HG02840 (cell line): ENCODE measurements around the gene SH3BGRL.
A peak's percentile ranks its signal among the peaks of the same experiment; 100 is the strongest.

Source experiments
- ATAC-seq: cut with Tn5 transposase; IDR thresholded peaks from one replicate; pipeline ENCODE4 v1.9.1; 2021; ENCODE audit warnings: mild to moderate bottlenecking, moderate library complexity, moderate number of reproducible peaks; ENCODE audit not compliant: unreplicated experiment, low FRiP score

Gene SH3BGRL

GRCh38 chrX:81201671-81202455, at the start of gene SH3BGRL, which contains the start of gene HMGN5:
Gene SH3BGRL (plus strand): TSS chrX:81202102. CDS start chrX:81202201, 99 bp downstream.
Gene HMGN5 (minus strand): TSS chrX:81201913. CDS start chrX:81121549, 80,364 bp downstream.
- peak; percentile 93 for ATAC-seq

- ATAC-seq, result no peak
These were observed 33.5 kb upstream of the SH3BGRL start for GRCh38 chrX:81168391-81168790.

DNA sequence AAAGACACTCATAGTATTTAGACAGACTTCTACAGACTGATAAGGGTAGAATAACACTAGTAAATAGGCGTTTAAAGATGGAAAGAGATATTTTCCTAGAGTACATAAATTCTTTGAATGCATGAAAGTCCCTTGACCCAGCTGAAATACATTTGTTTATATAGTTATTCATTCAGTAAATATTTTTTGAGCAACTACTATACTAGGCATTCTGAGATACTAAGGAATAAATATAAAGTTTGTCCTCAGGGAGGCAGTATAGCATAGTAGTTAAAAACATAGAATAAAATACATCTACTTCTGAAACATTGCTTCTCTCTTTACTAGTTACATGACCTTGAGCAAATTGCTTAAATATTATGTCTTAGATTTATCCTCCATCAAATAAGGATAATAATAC, 27.6 kb upstream of the SH3BGRL start:
- ATAC-seq, result no peak

GRCh38 chrX:81195259-81195658, 6.6 kb upstream of the SH3BGRL start:
- ATAC-seq, result peak; percentile 24

DNA sequence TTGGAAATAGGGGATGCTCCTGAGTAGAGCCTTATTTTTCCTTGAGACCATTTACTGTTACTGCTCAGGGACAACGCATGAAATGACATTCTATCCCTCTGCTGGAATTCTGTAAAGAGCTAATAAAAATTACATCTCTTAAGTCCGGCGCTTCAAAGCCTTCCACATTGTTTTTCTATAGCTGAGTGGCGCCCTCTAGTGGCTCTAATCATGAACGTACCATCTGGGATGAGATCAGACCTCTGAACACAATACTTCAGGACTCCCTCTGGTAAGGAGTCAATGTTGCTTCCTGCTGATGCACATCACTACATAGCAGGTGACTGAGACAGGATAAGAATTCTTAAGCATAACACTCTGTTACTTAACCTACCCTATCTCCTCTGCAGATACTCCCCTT, 6.2 kb upstream of the SH3BGRL start:
- ATAC-seq, result peak; percentile 85

DNA sequence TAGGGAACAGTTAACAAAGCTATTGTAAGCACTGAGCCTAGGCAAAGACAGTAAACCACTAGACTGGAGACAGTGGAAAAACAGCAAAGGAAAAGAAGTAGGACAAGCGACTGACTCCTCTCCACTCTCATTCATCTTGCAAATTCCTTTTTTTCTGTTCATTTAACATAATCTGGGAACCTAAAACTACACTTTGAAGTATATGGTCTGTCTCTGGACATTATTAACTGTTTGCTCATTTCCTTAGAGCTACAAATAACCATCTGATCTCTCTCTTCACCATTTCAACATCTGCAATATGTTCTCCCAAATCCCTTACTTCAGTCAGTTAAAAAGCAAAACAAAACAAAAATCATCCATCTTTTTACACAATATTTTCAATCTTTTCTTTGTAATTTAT, 831 bp upstream of the SH3BGRL start:
- ATAC-seq, result no peak

GRCh38 chrX:81202456-81202819, 536 bp downstream of the SH3BGRL start:
- ATAC-seq, result no peak

- ATAC-seq, result no peak
These were observed 1.0 kb downstream of the SH3BGRL start for GRCh38 chrX:81202943-81203342.

GRCh38 chrX:81205551-81205950, 3.6 kb downstream of the SH3BGRL start:
- ATAC-seq, result no peak

DNA sequence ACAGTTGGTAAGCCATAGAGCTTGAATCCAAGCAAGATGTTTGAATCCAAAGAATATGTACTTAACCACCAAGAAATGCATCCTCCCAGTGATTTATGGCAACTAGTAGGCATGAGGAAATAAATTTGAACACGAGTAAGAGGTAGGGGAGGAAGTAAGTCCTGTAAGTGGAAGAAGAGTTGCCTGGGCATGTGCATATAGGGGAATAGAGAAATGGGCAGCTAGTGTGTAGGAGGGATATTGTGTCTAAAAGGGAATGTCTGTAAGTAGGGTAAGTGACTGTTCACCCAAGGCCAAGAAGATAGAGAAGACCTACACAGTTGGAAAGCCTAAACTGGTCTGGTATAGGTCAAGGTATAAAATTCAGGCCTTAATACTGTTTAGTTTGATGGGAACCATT, 4.6 kb downstream of the SH3BGRL start:
- ATAC-seq, result no peak

GRCh38 chrX:81208916-81209315, 7.0 kb downstream of the SH3BGRL start:
- no peak for ATAC-seq

DNA sequence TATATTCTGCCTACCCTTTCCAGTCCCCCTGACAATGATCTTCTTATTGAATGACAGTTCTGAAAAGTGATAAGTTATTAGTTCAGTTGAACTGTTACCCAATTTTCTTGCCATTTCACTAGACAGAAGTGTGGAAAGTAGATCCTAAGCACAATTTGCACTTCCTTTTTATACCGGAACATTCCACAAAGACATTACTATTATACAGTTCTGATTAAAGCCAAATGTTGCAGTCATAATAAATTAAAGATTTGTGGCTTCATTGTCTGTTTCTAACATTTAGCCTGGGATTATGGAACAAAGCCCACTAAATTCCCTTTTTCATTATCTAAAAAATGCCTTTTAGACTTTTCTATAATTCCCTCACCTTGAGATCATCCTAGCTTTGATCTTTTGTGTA, 13.8 kb downstream of the SH3BGRL start:
- ATAC-seq, result no peak

DNA sequence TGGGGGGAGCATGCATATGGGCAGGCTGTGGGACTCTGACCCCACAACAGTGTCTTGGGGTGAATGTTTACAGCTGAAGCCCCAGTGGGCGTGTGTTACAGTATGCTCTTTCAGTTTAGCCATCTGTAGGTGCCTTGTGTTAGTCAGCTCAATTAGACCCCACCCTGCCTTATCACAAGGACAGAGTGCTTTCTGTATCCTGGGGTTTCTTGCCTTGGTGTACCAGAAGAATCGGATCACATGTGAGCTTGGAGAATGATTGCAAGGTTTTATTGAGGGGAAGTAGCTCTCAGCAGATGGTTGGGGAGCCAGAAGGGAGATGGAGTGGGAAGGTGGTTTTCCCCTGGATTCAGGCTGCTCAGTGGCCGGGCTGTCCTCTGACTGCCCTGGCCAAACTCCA, 27.3 kb downstream of the SH3BGRL start:
- ATAC-seq, result no peak

DNA sequence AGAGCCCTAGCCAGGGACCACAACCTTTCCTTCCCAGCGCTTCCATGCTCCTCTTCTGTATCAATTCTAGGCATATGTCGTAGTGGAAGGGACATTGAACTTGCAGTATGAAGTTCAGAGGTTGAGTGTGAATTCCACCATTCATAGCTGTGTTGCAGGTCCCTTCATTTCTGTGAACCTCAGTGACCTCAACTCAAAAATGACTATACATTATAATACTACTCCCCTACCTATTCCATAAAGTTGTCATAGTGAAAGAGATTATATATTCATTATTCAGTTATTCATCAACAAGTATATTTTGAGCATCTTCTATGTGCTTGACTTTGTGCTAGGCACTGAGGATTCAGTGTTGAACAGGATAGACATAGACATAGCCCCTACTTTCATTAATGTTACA, 28.0 kb downstream of the SH3BGRL start:
- no peak for ATAC-seq

DNA sequence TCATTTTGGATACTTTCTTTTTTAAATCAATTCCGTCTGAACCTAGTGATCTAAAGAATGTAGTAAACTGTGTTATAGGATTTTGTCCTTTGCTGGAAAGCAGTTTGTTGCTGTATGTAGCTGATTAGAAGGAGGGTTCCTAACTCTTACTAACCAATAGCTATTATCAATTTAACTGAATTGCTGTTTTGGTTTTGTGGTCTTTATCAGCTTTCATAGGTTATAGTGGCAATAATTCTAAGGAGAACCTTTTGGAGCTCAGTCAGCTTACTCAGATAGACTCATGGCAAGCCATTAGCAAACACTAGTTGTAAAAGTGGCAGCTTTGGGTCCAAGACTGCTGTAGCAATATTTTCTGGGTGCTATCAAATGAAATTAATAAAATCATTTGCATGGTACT, 29.6 kb downstream of the SH3BGRL start:
- ATAC-seq, result no peak

DNA sequence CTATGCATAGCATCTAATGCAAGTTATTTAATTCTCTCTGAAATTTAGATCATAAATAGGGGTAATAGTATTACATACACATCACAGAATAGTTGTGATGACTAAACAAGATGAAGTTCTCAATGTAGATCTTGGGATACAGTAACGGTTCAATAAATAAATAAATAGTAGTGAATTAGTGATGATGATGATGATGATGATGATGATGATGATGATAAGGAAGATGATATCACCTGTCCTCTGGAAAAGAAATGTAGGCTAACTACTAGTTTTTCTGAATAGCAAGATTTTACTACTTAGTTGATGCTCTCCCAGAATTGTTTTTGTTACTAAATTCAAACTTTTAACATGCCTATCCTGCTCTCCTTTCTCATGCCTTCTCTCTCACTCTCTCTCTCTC, 30.3 kb downstream of the SH3BGRL start:
- no peak for ATAC-seq

DNA sequence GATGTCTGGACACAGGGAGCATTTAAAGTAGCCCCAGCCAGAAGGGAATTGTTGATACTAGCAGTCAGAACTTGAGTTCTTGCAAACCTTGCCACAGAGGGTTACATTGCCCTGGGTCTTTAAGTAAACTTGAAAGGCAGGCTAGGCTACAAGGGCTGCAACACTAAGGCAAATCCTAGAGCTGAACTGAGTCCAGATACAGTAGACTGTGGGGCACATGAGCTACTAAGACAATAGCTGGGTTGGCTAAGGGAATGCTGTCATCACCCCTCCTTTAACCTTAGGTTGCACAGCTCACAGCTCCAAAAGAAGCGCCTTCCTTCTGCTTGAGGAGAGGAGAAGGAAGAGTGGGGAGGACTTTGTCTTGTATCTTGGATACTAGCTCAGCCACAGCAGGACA, 35.6 kb downstream of the SH3BGRL start:
- no peak for ATAC-seq

GRCh38 chrX:81238166-81238565, 36.3 kb downstream of the SH3BGRL start:
- no peak for ATAC-seq

DNA sequence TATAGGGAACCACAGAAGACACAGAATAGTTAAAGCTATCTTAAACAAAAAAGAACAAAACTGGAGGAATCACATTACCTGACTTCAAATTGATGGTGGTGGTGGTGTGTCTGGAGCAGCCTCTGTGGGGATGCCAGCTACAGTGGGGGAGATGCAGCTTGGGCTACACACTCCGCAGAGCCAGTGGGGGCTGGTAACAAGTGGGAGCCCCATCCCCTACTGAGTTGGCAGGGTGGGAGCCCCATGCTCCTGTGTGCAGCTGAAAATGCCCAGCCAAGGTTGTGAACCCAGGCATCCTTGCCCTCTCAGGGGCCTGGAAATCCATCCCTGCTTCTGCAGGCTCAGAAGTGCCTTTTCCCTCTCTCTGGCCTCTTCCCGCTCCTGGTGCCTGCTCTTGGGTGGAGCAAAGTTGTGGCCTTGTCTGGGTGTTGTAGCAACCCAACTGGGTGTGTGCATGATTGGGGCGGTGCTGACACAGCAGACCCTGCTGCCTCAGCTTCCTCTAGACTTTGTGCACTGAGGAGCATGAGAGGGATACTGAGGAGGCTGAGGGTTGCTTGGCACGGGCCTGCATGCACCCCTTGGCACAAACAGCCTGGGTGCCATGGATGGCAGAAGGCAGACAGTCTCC, 38.9 kb downstream of the SH3BGRL start:
- no peak for ATAC-seq

- ATAC-seq, result no peak
These were observed 39.9 kb downstream of the SH3BGRL start for GRCh38 chrX:81241753-81242152.

DNA sequence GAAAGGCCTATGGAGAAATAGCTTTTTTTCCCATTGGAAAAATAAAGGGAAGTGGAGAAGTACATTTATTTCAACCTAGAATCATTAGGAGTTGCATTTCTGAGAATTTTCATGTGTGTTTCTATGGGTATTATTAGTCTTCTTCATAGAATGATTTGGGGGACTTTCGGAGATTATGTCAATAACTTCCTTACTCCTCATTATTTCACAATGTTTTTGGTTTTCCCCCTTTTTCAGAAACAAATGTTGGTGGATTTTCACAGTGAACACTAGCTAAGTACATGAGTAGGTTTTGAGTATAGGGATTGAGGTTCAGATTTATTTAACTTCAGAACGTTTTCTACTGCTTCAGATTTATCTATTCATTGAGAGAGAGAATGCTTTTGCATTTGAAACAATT, 54.0 kb downstream of the SH3BGRL start:
- no peak for ATAC-seq

GRCh38 chrX:81257817-81258216, 55.9 kb downstream of the SH3BGRL start:
- no peak for ATAC-seq
